Measurements from ENCODE around the gene ANGEL2.
"Not testable (repeated sequence)": the region's sequence is repeated elsewhere in the genome, so short reads cannot be mapped to it uniquely, and the experiment has no call there.

ANGEL2 gene

GRCh38 chr1:212994926-212995325 lies 20.7 kb downstream of the ANGEL2 start:
- Histone ChIP-seq H3K27ac (ENCODE audit: low read length) (no peak overlapping the region), H3K36me3 (replicated peaks; ENCODE audit: low read depth, low read length) (peaks cover 49% of the 10 kb centered on the region), H3K4me3 (ENCODE audit: low read length) (no peak overlapping the region), H2AFZ (ENCODE audit: low read depth, low read length) (no peak overlapping the region), H3K9ac (ENCODE audit: low read length) (no peak overlapping the region), H3K4me2 (ENCODE audit: low read length) (no peak overlapping the region), H3K4me1 (ENCODE audit: low read length) (peaks cover 5% of the 10 kb centered on the region), H4K20me1 (ENCODE audit: insufficient read depth, low read length) (no peaks in the 10 kb centered on the region), H3K9me3 (ENCODE audit: insufficient read depth, low read length) (no peaks in the 10 kb centered on the region), H3K27me3 (ENCODE audit: low read depth, low read length) (no peaks in the 10 kb centered on the region), H3K79me2 (ENCODE audit: low read length) (no peaks in the 10 kb centered on the region)
- TF ChIP-seq CTCF (IDR thresholded peaks at IDR 0.05; ENCODE audit: low read depth, low read length): no peak

- H3K27ac ChIP-seq (ENCODE audit: low read length); H4K20me1 ChIP-seq (ENCODE audit: insufficient read depth, low read length); H3K4me3 ChIP-seq (ENCODE audit: low read length); H3K4me1 ChIP-seq (ENCODE audit: low read length); H3K79me2 ChIP-seq (ENCODE audit: low read length); H3K27me3 ChIP-seq (ENCODE audit: low read depth, low read length); H2AFZ ChIP-seq (ENCODE audit: low read depth, low read length); H3K9me3 ChIP-seq (ENCODE audit: insufficient read depth, low read length); H3K9ac ChIP-seq (ENCODE audit: low read length); H3K4me2 ChIP-seq (ENCODE audit: low read length): not testable (repeated sequence)
- H3K36me3 ChIP-seq (replicated peaks; ENCODE audit: low read depth, low read length): peaks cover 53% of the 10 kb centered on the region
Observed at GRCh38 chr1:212993960-212994359, 21.7 kb downstream of the ANGEL2 start.

- Histone ChIP-seq H3K36me3 (replicated peaks; ENCODE audit: low read depth, low read length) (peaks cover 45% of the 10 kb centered on the region), H3K27me3 (ENCODE audit: low read depth, low read length) (no peaks in the 10 kb centered on the region), H3K79me2 (ENCODE audit: low read length) (no peaks in the 10 kb centered on the region), H2AFZ (ENCODE audit: low read depth, low read length) (no peak overlapping the region), H3K4me1 (ENCODE audit: low read length) (peaks cover 11% of the 10 kb centered on the region), H3K4me2 (ENCODE audit: low read length) (no peak overlapping the region), H3K27ac (ENCODE audit: low read length) (no peak overlapping the region), H4K20me1 (ENCODE audit: insufficient read depth, low read length) (no peaks in the 10 kb centered on the region), H3K4me3 (ENCODE audit: low read length) (no peak overlapping the region), H3K9me3 (ENCODE audit: insufficient read depth, low read length) (no peaks in the 10 kb centered on the region), H3K9ac (ENCODE audit: low read length) (no peak overlapping the region)
- TF ChIP-seq EZH2phosphoT487 (IDR thresholded peaks at IDR 0.05; ENCODE audit: low read depth): no peak
Observed at GRCh38 chr1:212990276-212990675, 25.4 kb downstream of the ANGEL2 start.

GRCh38 chr1:212987702-212988322 lies 27.9 kb downstream of the ANGEL2 start:
- Histone ChIP-seq H3K4me2 (ENCODE audit: low read length) (no peak overlapping the region), H2AFZ (ENCODE audit: low read depth, low read length) (no peak overlapping the region), H3K4me3 (ENCODE audit: low read length) (no peak overlapping the region), H3K9ac (ENCODE audit: low read length) (no peak overlapping the region), H3K4me1 (ENCODE audit: low read length) (peaks cover 7% of the 10 kb centered on the region), H3K27ac (ENCODE audit: low read length) (no peak overlapping the region), H3K79me2 (ENCODE audit: low read length) (no peaks in the 10 kb centered on the region), H3K36me3 (replicated peaks; ENCODE audit: low read depth, low read length) (peaks cover 35% of the 10 kb centered on the region), H3K27me3 (ENCODE audit: low read depth, low read length) (no peaks in the 10 kb centered on the region), H3K9me3 (ENCODE audit: insufficient read depth, low read length) (no peaks in the 10 kb centered on the region), H4K20me1 (ENCODE audit: insufficient read depth, low read length) (no peaks in the 10 kb centered on the region)
- TF ChIP-seq CTCF (IDR thresholded peaks at IDR 0.05; ENCODE audit: low read depth, low read length) (no peak), EZH2phosphoT487 (IDR thresholded peaks at IDR 0.05; ENCODE audit: low read depth) (no peak)

- H2AFZ ChIP-seq (ENCODE audit: low read depth, low read length): no peak overlapping the region
- H3K27me3 ChIP-seq (ENCODE audit: low read depth, low read length): no peaks in the 10 kb centered on the region
- H3K36me3 ChIP-seq (replicated peaks; ENCODE audit: low read depth, low read length): peaks cover 26% of the 10 kb centered on the region
- no peak overlapping the region for H3K9ac ChIP-seq (ENCODE audit: low read length)
- no peak overlapping the region for H3K27ac ChIP-seq (ENCODE audit: low read length)
- no peak overlapping the region for H3K4me3 ChIP-seq (ENCODE audit: low read length)
- no peaks in the 10 kb centered on the region for H4K20me1 ChIP-seq (ENCODE audit: insufficient read depth, low read length)
- H3K4me1 ChIP-seq (ENCODE audit: low read length): peaks cover 10% of the 10 kb centered on the region
- H3K4me2 ChIP-seq (ENCODE audit: low read length): no peak overlapping the region
- no peaks in the 10 kb centered on the region for H3K79me2 ChIP-seq (ENCODE audit: low read length)
- no peaks in the 10 kb centered on the region for H3K9me3 ChIP-seq (ENCODE audit: insufficient read depth, low read length)
- TF ChIP-seq CTCF (IDR thresholded peaks at IDR 0.05; ENCODE audit: low read depth, low read length) (no peak), EZH2phosphoT487 (IDR thresholded peaks at IDR 0.05; ENCODE audit: low read depth) (no peak)
Observed at GRCh38 chr1:212986551-212986950, 29.1 kb downstream of the ANGEL2 start.

Data from OCI-LY3 (cell line).